HCT116 (cell line): ENCODE data around the gene ADGRE2. TPM values are rescaled to one million over a fixed set of nuclear protein-coding genes. Genes with fewer than 3 reads are reported as not detected.

Experiments used
- ATAC-seq: fragments of 200-7000 bp; cut with Tn5 transposase; 2 replicates; pipeline ENCODE4 v1.9.1; 2020; ENCODE audit warnings: mild to moderate bottlenecking, moderate library complexity
- BruUV-seq: library from RNA; stranded (reverse); fragments of 400-500 nt; replicated peaks from 2 replicates; lab custom pipeline; 2021; lab: Mats Ljungman, UMichigan
- CTCF ChIA-PET: fragments of 300-600 bp; sonication (Branson Sonifier 250); formaldehyde crosslinking; loops from one replicate; lab custom pipeline; 2021; ENCODE audit warnings: antibody characterized with exemption; lab: Charles Lee
- POLR2A ChIA-PET: fragments of 300-600, 350-600 bp; sonication (Branson Sonifier 250); formaldehyde crosslinking; loops from one replicate; lab custom pipeline; 2021; ENCODE audit warnings: antibody characterized with exemption; lab: Charles Lee
- RAD21 ChIA-PET, 2 experiments: fragments of 300-600 bp; sonication (Branson Sonifier 250); formaldehyde crosslinking; loops; one replicate each; lab custom pipeline; 2023; ENCODE audit warnings: low total read pairs in 2 of 2; ENCODE audit not compliant: uncharacterized antibody in 2 of 2, unreplicated experiment in 2 of 2, low non-redundant PET in 1 of 2; lab: Charles Lee
- DNase-seq: peaks from one replicate; pipeline ENCODE4 v3.0.0-alpha.2; 2010; ENCODE audit warnings: low read depth, low spot score
- H2AFZ ChIP-seq: fragments of 200-600 bp; shearing (Covaris generic), sonication (generic); 2 replicates; pipeline ENCODE4 v1.6.1; 2017; ENCODE audit warnings: low read depth, mixed run types, mixed read lengths, antibody characterized with exemption, low read length; ENCODE audit not compliant: poor library complexity, severe bottlenecking
- H3K27ac ChIP-seq: 2 replicates; pipeline ENCODE4 v1.5.1; 2012; ENCODE audit warnings: low read depth, low read length
- H3K27me3 ChIP-seq: fragments of 200-600 bp; sonication (generic); 2 replicates; pipeline ENCODE4 v1.6.1; 2016; ENCODE audit warnings: mixed run types, low read length, mixed read lengths; ENCODE audit not compliant: insufficient read depth
- H3K36me3 ChIP-seq, 2 experiments: fragments of 200-500 bp in 1 of 2; fragments of 200-600 bp in 1 of 2; sonication (Bioruptor generic) in 1 of 2; sonication (generic) in 1 of 2; 2 replicates each; pipeline versions ENCODE4 v1.5.1 to v1.6.1; 2014 to 2016; ENCODE audit warnings: low read length in 2 of 2, inconsistent platforms in 1 of 2, mixed read lengths in 1 of 2, mixed run types in 1 of 2; ENCODE audit not compliant: insufficient read depth in 2 of 2, control insufficient read depth in 1 of 2
- H3K4me1 ChIP-seq, 2 experiments: fragments of 200-600 bp in 1 of 2; sonication (generic) in 1 of 2; 2 replicates each; pipeline versions ENCODE4 v1.5.1 to v1.6.1; 2012 to 2017; ENCODE audit warnings: low read length in 2 of 2, inconsistent platforms in 1 of 2, mild to moderate bottlenecking in 1 of 2, mixed read lengths in 1 of 2, mixed run types in 1 of 2, moderate library complexity in 1 of 2; ENCODE audit not compliant: insufficient read depth in 2 of 2, control insufficient read depth in 1 of 2
- H3K4me2 ChIP-seq: fragments of 200-600 bp; sonication (generic); 2 replicates; pipeline ENCODE4 v1.6.1; 2017; ENCODE audit warnings: mixed run types, low read length, mixed read lengths
- H3K4me3 ChIP-seq, 2 experiments: fragments of 200-600 bp in 1 of 2; sonication (generic) in 1 of 2; replicated peaks in 1 of 2; 2 replicates each; pipeline ENCODE4 v1.5.1; 2011 to 2016; ENCODE audit warnings: low read length in 2 of 2, control low read depth in 1 of 2, low read depth in 1 of 2, mild to moderate bottlenecking in 1 of 2, mixed read lengths in 1 of 2, mixed run types in 1 of 2
- H3K79me2 ChIP-seq: fragments of 200-600 bp; sonication (generic); 2 replicates; pipeline ENCODE4 v1.6.1; 2017; ENCODE audit warnings: mild to moderate bottlenecking, mixed run types, low read length, moderate library complexity, mixed read lengths; ENCODE audit not compliant: insufficient read depth
- H3K9ac ChIP-seq: fragments of 200-600 bp; sonication (generic); 2 replicates; pipeline ENCODE4 v1.6.1; 2016; ENCODE audit warnings: low read length, mixed read lengths
- H3K9me2 ChIP-seq: fragments of 200-600 bp; sonication (generic), shearing (Covaris generic); 2 replicates; pipeline ENCODE4 v1.6.1; 2017; ENCODE audit warnings: mixed run types, mild to moderate bottlenecking, moderate library complexity; ENCODE audit not compliant: insufficient read depth
- H3K9me3 ChIP-seq, 2 experiments: fragments of 200-500 bp in 1 of 2; fragments of 200-600 bp in 1 of 2; sonication (Bioruptor generic) in 1 of 2; sonication (generic) in 1 of 2; 2 replicates each; pipeline ENCODE4 v1.6.1; 2014 to 2017; ENCODE audit warnings: low read length in 2 of 2, mixed read lengths in 2 of 2, inconsistent platforms in 1 of 2, low read depth in 1 of 2, mild to moderate bottlenecking in 1 of 2, mixed run types in 1 of 2, moderate library complexity in 1 of 2; ENCODE audit not compliant: control insufficient read depth in 1 of 2, insufficient read depth in 1 of 2
- H4K20me1 ChIP-seq: fragments of 200-600 bp; sonication (generic), shearing (Covaris generic); 2 replicates; pipeline ENCODE4 v1.6.1; 2017; ENCODE audit warnings: mixed run types, mild to moderate bottlenecking, moderate library complexity; ENCODE audit not compliant: insufficient read depth
- ATF3 ChIP-seq: IDR thresholded peaks from 2 replicates; pipeline ENCODE4 v1.6.1; 2012
- CBX3 ChIP-seq: IDR thresholded peaks from 2 replicates; pipeline ENCODE4 v1.6.1; 2012; ENCODE audit warnings: low read depth
- CEBPB ChIP-seq: IDR thresholded peaks from 2 replicates; pipeline ENCODE4 v1.6.1; 2012; ENCODE audit warnings: low read depth
- EGR1 ChIP-seq: IDR thresholded peaks from 2 replicates; pipeline ENCODE4 v1.6.1; 2012; ENCODE audit warnings: low read depth
- ELF1 ChIP-seq: IDR thresholded peaks from 2 replicates; pipeline ENCODE4 v1.6.1; 2012; ENCODE audit warnings: low read depth, borderline replicate concordance
- EZH2phosphoT487 ChIP-seq: fragments of 200-600 bp; IDR thresholded peaks from 2 replicates; pipeline ENCODE4 v1.6.1; 2018; ENCODE audit warnings: antibody characterized with exemption, borderline replicate concordance
- JUND ChIP-seq: IDR thresholded peaks from 2 replicates; pipeline ENCODE4 v1.6.1; 2012
- MAX ChIP-seq: IDR thresholded peaks from 2 replicates; pipeline ENCODE4 v1.6.1; 2012
- POLR2A ChIP-seq: IDR thresholded peaks from 2 replicates; pipeline ENCODE4 v1.7.0; 2011; ENCODE audit warnings: borderline replicate concordance; ENCODE audit not compliant: insufficient read depth, insufficient read length; ENCODE audit errors: extremely low read depth
- POLR2AphosphoS5 ChIP-seq: IDR thresholded peaks from 2 replicates; pipeline ENCODE4 v1.6.1; 2011; ENCODE audit warnings: mild to moderate bottlenecking, low read depth, low read length, moderate library complexity
- RAD21 ChIP-seq: IDR thresholded peaks from 2 replicates; pipeline ENCODE4 v1.6.1; 2012; ENCODE audit warnings: low read depth, mild to moderate bottlenecking
- REST ChIP-seq: IDR thresholded peaks from 2 replicates; pipeline ENCODE4 v1.6.1; 2012; ENCODE audit warnings: low read depth
- SIN3A ChIP-seq: IDR thresholded peaks from 2 replicates; pipeline ENCODE4 v1.6.1; 2012; ENCODE audit warnings: low read depth
- SP1 ChIP-seq: IDR thresholded peaks from 2 replicates; pipeline ENCODE4 v1.6.1; 2012; ENCODE audit warnings: low read depth
- SRF ChIP-seq: IDR thresholded peaks from 2 replicates; pipeline ENCODE4 v1.6.1; 2012; ENCODE audit warnings: low read depth
- TCF7L2 ChIP-seq: IDR thresholded peaks from 2 replicates; pipeline ENCODE4 v1.7.0; 2011; ENCODE audit warnings: borderline replicate concordance, inconsistent platforms; ENCODE audit not compliant: insufficient read depth, insufficient read length; ENCODE audit errors: extremely low read depth
- ZFX ChIP-seq: fragments of 450-650 bp; IDR thresholded peaks from 2 replicates; pipeline ENCODE4 v1.6.1; 2017
- intact Hi-C: fragments of 100-400 bp; cut with micrococcal nuclease; formaldehyde crosslinking; loops from 2 replicates; pipeline ENCODE4 v1.10.0; 2022
- total RNA-seq: library from RNA; stranded (reverse); gene quantifications from one replicate; pipeline ENCODE4 v1.2.1, GENCODE V29; 2021; ENCODE audit not compliant: unreplicated experiment
- TF ChIP-seq, protein P1 (sequence below), 3 experiments: fragments of 200-600 bp in 1 of 3; sonication (generic) in 1 of 3; IDR thresholded peaks in 2 of 3; conservative IDR thresholded peaks in 1 of 3; 2 replicates each; pipeline ENCODE4 v1.5.1; 2012 to 2017; ENCODE audit warnings: low read depth in 2 of 3, low read length in 2 of 3, antibody characterized with exemption in 1 of 3, borderline replicate concordance in 1 of 3, control low read depth in 1 of 3, mild to moderate bottlenecking in 1 of 3, mixed read lengths in 1 of 3, mixed run types in 1 of 3, moderate library complexity in 1 of 3; ENCODE audit not compliant: insufficient read depth in 1 of 3

ADGRE2 gene
- total RNA-seq, 1 experiment from 2014 or later, result 8.4 TPM

DNA sequence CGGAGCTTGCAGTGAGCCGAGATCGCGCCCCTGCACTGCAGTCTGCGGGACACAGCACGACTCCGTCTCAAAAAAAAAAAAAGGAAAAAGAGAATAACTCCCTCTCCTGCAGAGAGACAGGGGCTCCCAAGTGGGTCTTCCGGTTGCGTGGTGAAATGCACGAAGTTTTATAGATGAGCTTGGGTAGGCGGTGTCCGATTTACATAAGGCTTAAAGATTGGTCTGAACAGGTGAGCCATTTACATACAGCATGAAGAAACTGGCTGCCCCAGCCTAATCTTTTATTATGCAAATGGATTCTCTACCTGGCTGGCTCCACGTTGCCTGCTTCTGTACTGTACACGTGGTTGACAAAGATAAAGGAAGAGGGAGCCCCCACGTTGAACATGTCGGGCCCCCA is 19.5 kb downstream of the ADGRE2 start:
- CTCF ChIA-PET, result interaction anchor here (0.6 kb wide), 1 partner anchor 28 kb away, joined by 3 read pairs; no protein-coding TSS in a partner anchor
- no peaks in the 10 kb centered on the region for H3K27me3 ChIP-seq
- H3K4me1 ChIP-seq, result no peaks in the 10 kb centered on the region
- H3K36me3 ChIP-seq, result peaks cover 0 to 3% of the 10 kb centered on the region in 2 experiments; a peak in 1 of 4 replicates
- H3K9ac ChIP-seq, result no peak overlapping the region
- no peak overlapping the region for H3K4me3 ChIP-seq
- no TSS peak for BruUV-seq
- no peaks in the 10 kb centered on the region for H3K79me2 ChIP-seq
- H3K4me2 ChIP-seq, result no peak overlapping the region
- H3K9me3 ChIP-seq, result no peaks in the 10 kb centered on the region
- no peaks in the 10 kb centered on the region for H3K9me2 ChIP-seq
- DNase-seq (no peak), ATAC-seq (no peak)
- TF ChIP-seq ZFX, result no peak
- TF ChIP-seq POLR2AphosphoS5, result no peak
- TF ChIP-seq ELF1, result no peak
- TF ChIP-seq CBX3, result no peak
- no peak for TF ChIP-seq RAD21
- no peak for TF ChIP-seq SIN3A
- TF ChIP-seq REST, result no peak
- TF ChIP-seq, protein P1, sequence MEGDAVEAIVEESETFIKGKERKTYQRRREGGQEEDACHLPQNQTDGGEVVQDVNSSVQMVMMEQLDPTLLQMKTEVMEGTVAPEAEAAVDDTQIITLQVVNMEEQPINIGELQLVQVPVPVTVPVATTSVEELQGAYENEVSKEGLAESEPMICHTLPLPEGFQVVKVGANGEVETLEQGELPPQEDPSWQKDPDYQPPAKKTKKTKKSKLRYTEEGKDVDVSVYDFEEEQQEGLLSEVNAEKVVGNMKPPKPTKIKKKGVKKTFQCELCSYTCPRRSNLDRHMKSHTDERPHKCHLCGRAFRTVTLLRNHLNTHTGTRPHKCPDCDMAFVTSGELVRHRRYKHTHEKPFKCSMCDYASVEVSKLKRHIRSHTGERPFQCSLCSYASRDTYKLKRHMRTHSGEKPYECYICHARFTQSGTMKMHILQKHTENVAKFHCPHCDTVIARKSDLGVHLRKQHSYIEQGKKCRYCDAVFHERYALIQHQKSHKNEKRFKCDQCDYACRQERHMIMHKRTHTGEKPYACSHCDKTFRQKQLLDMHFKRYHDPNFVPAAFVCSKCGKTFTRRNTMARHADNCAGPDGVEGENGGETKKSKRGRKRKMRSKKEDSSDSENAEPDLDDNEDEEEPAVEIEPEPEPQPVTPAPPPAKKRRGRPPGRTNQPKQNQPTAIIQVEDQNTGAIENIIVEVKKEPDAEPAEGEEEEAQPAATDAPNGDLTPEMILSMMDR (IDR thresholded peaks at IDR 0.05 in 2 of 3, conservative IDR thresholded peaks at IDR 0.05 in 1 of 3; ENCODE audit: borderline replicate concordance in 1 of 3, insufficient read depth in 1 of 3, low read depth in 2 of 3, low read length in 2 of 3), result no peak
- no peak for TF ChIP-seq SP1
- no peak for TF ChIP-seq TCF7L2
- no peak for TF ChIP-seq JUND
- no peak for TF ChIP-seq SRF
- TF ChIP-seq ATF3, result no peak
- no peak for TF ChIP-seq CEBPB
- TF ChIP-seq EZH2phosphoT487, result no peak
- TF ChIP-seq EGR1, result no peak
- no peak for TF ChIP-seq POLR2A
- TF ChIP-seq MAX, result no peak
- no peak overlapping the region for H3K27ac ChIP-seq
- intact Hi-C loops, result no loop called here
- RAD21 ChIA-PET, result no interaction called here
- H2AFZ ChIP-seq, result no peak overlapping the region
- no peaks in the 10 kb centered on the region for H4K20me1 ChIP-seq
- POLR2A ChIA-PET, result no interaction called here
